ENCODE data around the gene TRMT44. TPM values are rescaled to one million over a fixed set of nuclear protein-coding genes. Genes with fewer than 3 reads are reported as not detected.
"Not testable (repeated sequence)": the region's sequence is repeated elsewhere in the genome, so short reads cannot be mapped to it uniquely, and the experiment has no call there.

Gene TRMT44
- total RNA-seq, 1 experiment from 2014 or later, result 15.3 TPM

- Histone ChIP-seq H3K27me3 (ENCODE audit: low read length) (no peaks in the 10 kb centered on the region), H3K4me3 (ENCODE audit: low read length) (no peak overlapping the region), H3K4me1 (ENCODE audit: insufficient read depth, low read length) (no peaks in the 10 kb centered on the region), H3K36me3 (ENCODE audit: low read depth, low read length) (no peaks in the 10 kb centered on the region), H4K20me1 (ENCODE audit: low read length) (no peaks in the 10 kb centered on the region), H2AFZ (ENCODE audit: low read length) (no peak overlapping the region), H3K9me3 (ENCODE audit: low read length) (no peaks in the 10 kb centered on the region), H3K79me2 (ENCODE audit: low read length) (no peaks in the 10 kb centered on the region), H3K9me2 (replicated peaks; ENCODE audit: low read length) (no peaks in the 10 kb centered on the region), H3F3A (ENCODE audit: low read length, unreplicated experiment) (no peaks in the 10 kb centered on the region), H3K4me2 (ENCODE audit: low read length) (no peak overlapping the region), H3K9ac (ENCODE audit: low read length) (no peak overlapping the region), H3K27ac (ENCODE audit: low read length) (no peak overlapping the region)
- ChIA-PET CTCF (no interaction called here), POLR2A (ENCODE audit: unreplicated experiment) (no interaction called here)
- intact Hi-C loops (cut with micrococcal nuclease), result no loop called here
- no peak for ATAC-seq
- BruUV-seq (replicated peaks), result no TSS peak
- no peak for DNase-seq
- TF ChIP-seq EZH2phosphoT487 (IDR thresholded peaks at IDR 0.05; ENCODE audit: borderline replicate concordance, low read length) (no peak), EZH2 (IDR thresholded peaks at IDR 0.05; ENCODE audit: low read length, unreplicated experiment) (no peak), CTCF (conservative IDR thresholded peaks at IDR 0.05; ENCODE audit: low read depth, low read length) (no peak)
Observed at GRCh38 chr4:8512510-8512909, 71.9 kb downstream of the TRMT44 start.

GRCh38 chr4:8513080-8513479 is 72.5 kb downstream of the TRMT44 start:
- H4K20me1 ChIP-seq (ENCODE audit: low read length); H3K9me3 ChIP-seq (ENCODE audit: low read length); H3K4me1 ChIP-seq (ENCODE audit: insufficient read depth, low read length); H3F3A ChIP-seq (ENCODE audit: low read length, unreplicated experiment); H3K79me2 ChIP-seq (ENCODE audit: low read length); H3K36me3 ChIP-seq (ENCODE audit: low read depth, low read length); BruUV-seq (replicated peaks); DNase-seq; intact Hi-C loops (cut with micrococcal nuclease); H3K9ac ChIP-seq (ENCODE audit: low read length); H3K9me2 ChIP-seq (replicated peaks; ENCODE audit: low read length); H2AFZ ChIP-seq (ENCODE audit: low read length); POLR2A ChIA-PET (ENCODE audit: unreplicated experiment); H3K4me2 ChIP-seq (ENCODE audit: low read length); H3K4me3 ChIP-seq (ENCODE audit: low read length); CTCF ChIA-PET; ATAC-seq; H3K27me3 ChIP-seq (ENCODE audit: low read length); H3K27ac ChIP-seq (ENCODE audit: low read length): not testable (repeated sequence)

- DNase-seq, result no peak
Observed at GRCh38 chr4:8513931-8514330, 73.4 kb downstream of the TRMT44 start.

More at GRCh38 chr4:8513931-8514330, 73.4 kb downstream of the TRMT44 start:
- TF ChIP-seq CTCF (conservative IDR thresholded peaks at IDR 0.05; ENCODE audit: low read depth, low read length), result no peak
- TF ChIP-seq EZH2phosphoT487 (IDR thresholded peaks at IDR 0.05; ENCODE audit: borderline replicate concordance, low read length), result no peak
- TF ChIP-seq EZH2 (IDR thresholded peaks at IDR 0.05; ENCODE audit: low read length, unreplicated experiment), result no peak
- H3K4me3 ChIP-seq (ENCODE audit: low read length), result no peak overlapping the region
- H3K9ac ChIP-seq (ENCODE audit: low read length), result no peak overlapping the region
- ChIA-PET CTCF (no interaction called here), POLR2A (ENCODE audit: unreplicated experiment) (no interaction called here)
- H3K9me3 ChIP-seq (ENCODE audit: low read length), result no peaks in the 10 kb centered on the region
- H3K9me2 ChIP-seq (replicated peaks; ENCODE audit: low read length), result no peaks in the 10 kb centered on the region
- no TSS peak for BruUV-seq (replicated peaks)
- H3F3A ChIP-seq (ENCODE audit: low read length, unreplicated experiment), result no peaks in the 10 kb centered on the region
- no peaks in the 10 kb centered on the region for H3K4me1 ChIP-seq (ENCODE audit: insufficient read depth, low read length)
- no peak for ATAC-seq
- H3K79me2 ChIP-seq (ENCODE audit: low read length), result no peaks in the 10 kb centered on the region
- H3K27me3 ChIP-seq (ENCODE audit: low read length), result no peaks in the 10 kb centered on the region
- H2AFZ ChIP-seq (ENCODE audit: low read length), result no peak overlapping the region
- H3K4me2 ChIP-seq (ENCODE audit: low read length), result no peak overlapping the region
- no peak overlapping the region for H3K27ac ChIP-seq (ENCODE audit: low read length)
- no peaks in the 10 kb centered on the region for H4K20me1 ChIP-seq (ENCODE audit: low read length)
- no peaks in the 10 kb centered on the region for H3K36me3 ChIP-seq (ENCODE audit: low read depth, low read length)
- intact Hi-C loops (cut with micrococcal nuclease), result no loop called here

Data from PC-3 (cell line).